CD4-positive, alpha-beta T cell (primary cell): Measurements from ENCODE around the gene COL13A1. TPM values are rescaled to one million over a fixed set of nuclear protein-coding genes. Genes with fewer than 3 reads are reported as not detected.

Experiments
- ATAC-seq: fragments of 200-7000 bp; cut with Tn5 transposase; one replicate; pipeline ENCODE4 v1.10.0; 2022; ENCODE audit warnings: mild to moderate bottlenecking; ENCODE audit not compliant: poor library complexity
- CTCF ChIA-PET: fragments of 350-600 bp; sonication (Branson Sonifier 250); formaldehyde crosslinking; loops from one replicate; lab custom pipeline; 2021; ENCODE audit warnings: antibody characterized with exemption, inconsistent platforms; lab: Charles Lee
- POLR2A ChIA-PET: fragments of 350-600 bp; sonication (Branson Sonifier 250); formaldehyde crosslinking; loops from one replicate; lab custom pipeline; 2021; ENCODE audit warnings: antibody characterized with exemption, inconsistent platforms; lab: Charles Lee
- DNase-seq, 14 experiments: peaks; one replicate each; pipeline ENCODE4 v3.0.0-alpha.2; 2013 to 2020; ENCODE audit warnings: mixed read lengths in 2 of 14
- H3K27ac ChIP-seq, 2 donors: one replicate each; pipeline versions ENCODE4 v1.5.1 to v1.7.0; 2013; ENCODE audit warnings: low read length in 2 of 2, low read depth in 1 of 2, mild to moderate bottlenecking in 1 of 2
- H3K27me3 ChIP-seq, 2 experiments: 1 replicate in 1 of 2; 2 replicates in 1 of 2; pipeline versions ENCODE4 v1.6.1 to v1.7.0; 2013; ENCODE audit warnings: low read length in 2 of 2, control low read depth in 1 of 2, mild to moderate bottlenecking in 1 of 2, moderate library complexity in 1 of 2; ENCODE audit not compliant: insufficient read depth in 2 of 2, control insufficient read depth in 1 of 2
- H3K36me3 ChIP-seq: one replicate; pipeline ENCODE4 v1.6.1; 2013; ENCODE audit warnings: low read length, control low read depth; ENCODE audit not compliant: insufficient read depth
- H3K4me1 ChIP-seq: one replicate; pipeline ENCODE4 v1.6.1; 2013; ENCODE audit warnings: low read length, control low read depth; ENCODE audit not compliant: insufficient read depth
- H3K4me3 ChIP-seq: one replicate; pipeline ENCODE4 v1.5.1; 2013; ENCODE audit warnings: mild to moderate bottlenecking, low read length, moderate library complexity
- H3K9me3 ChIP-seq, 2 experiments: 1 replicate in 1 of 2; 2 replicates in 1 of 2; pipeline versions ENCODE4 v1.6.1 to v1.7.0; 2013; ENCODE audit warnings: low read length in 2 of 2, mild to moderate bottlenecking in 2 of 2, control low read depth in 1 of 2, moderate library complexity in 1 of 2; ENCODE audit not compliant: control insufficient read depth in 1 of 2, insufficient read depth in 1 of 2
- H3K27ac Mint-ChIP-seq: one replicate; pipeline ENCODE4 v1.8.0; 2020; ENCODE audit warnings: mixed read lengths
- H3K27me3 Mint-ChIP-seq: one replicate; pipeline ENCODE4 v1.8.0; 2021; ENCODE audit warnings: mixed read lengths
- H3K36me3 Mint-ChIP-seq: one replicate; pipeline ENCODE4 v1.8.0; 2021; ENCODE audit warnings: low read depth, mixed read lengths
- H3K4me1 Mint-ChIP-seq: one replicate; pipeline ENCODE4 v1.8.0; 2021; ENCODE audit warnings: low read depth, mixed read lengths
- H3K4me3 Mint-ChIP-seq: one replicate; pipeline ENCODE4 v1.8.0; 2020; ENCODE audit warnings: mild to moderate bottlenecking, mixed read lengths
- H3K9me3 Mint-ChIP-seq: one replicate; pipeline ENCODE4 v1.8.0; 2020; ENCODE audit warnings: mixed read lengths
- intact Hi-C, 2 experiments: fragments of 100-400 bp; cut with DNase I in 1 of 2; cut with micrococcal nuclease in 1 of 2; formaldehyde crosslinking; loops; one replicate each; pipeline versions ENCODE4 v1.15.1 to v1.9.0; 2023 to 2025; cut with DNase I, micrococcal nuclease
- total RNA-seq, 174 experiments: library from RNA in 2 of 174; stranded (reverse) in 2 of 174; gene quantifications; one replicate each; pipeline ENCODE4 v1.2.3 and lab custom pipeline; 2021 to 2026
- TF ChIP-seq, protein P1 (sequence below): fragments of 200-600 bp; IDR thresholded peaks from one replicate; pipeline ENCODE4 v1.8.0; 2022; ENCODE audit warnings: antibody characterized with exemption, mild to moderate bottlenecking

COL13A1 gene
- total RNA-seq, 2 experiments from 2014 or later = not detected

DNA sequence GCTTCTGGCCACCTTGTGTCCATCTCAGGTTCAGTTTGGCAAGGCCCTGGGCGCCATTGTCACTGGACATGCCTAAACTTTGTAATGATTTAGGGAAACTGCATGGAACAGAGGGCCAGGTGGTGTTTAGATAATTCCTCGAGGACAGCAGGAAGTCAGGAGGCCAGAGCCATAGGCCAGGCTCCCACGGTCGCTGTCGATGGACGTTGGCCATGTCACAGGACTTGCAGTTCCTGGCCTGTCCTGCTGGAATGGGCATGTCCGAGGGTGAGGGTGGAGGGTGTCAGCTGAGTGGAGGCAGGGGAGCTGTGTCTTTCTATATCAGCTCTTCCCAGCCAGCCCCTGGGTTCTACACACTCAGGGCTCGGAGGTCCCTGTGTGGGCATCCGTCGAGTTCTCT, 143.1 kb downstream of the COL13A1 start:
- H3K27me3 Mint-ChIP-seq = no peaks in the 10 kb centered on the region
- POLR2A ChIA-PET = no interaction called here

DNA sequence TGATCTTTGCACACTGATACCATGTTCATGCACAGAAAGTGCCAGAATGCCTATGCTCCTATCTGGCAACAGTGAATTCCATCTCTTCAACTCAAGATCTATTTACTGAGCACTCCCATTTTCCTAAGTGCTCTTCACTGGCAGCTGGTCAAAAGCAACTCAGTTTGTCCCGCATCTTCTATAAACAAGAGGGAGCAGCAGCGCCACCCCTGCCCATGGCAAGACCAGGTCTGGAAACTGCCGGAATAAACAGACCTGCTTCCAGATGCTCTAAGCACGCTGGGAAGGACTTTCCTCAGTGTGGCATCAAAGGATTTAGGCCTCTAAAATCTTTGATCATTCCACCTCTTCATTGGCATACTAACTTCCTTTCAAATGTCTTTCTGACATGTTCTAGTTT, 146.6 kb downstream of the COL13A1 start:
- DNase-seq = no peak
- H3K27ac Mint-ChIP-seq = no peak overlapping the region
- TF ChIP-seq, protein P1, sequence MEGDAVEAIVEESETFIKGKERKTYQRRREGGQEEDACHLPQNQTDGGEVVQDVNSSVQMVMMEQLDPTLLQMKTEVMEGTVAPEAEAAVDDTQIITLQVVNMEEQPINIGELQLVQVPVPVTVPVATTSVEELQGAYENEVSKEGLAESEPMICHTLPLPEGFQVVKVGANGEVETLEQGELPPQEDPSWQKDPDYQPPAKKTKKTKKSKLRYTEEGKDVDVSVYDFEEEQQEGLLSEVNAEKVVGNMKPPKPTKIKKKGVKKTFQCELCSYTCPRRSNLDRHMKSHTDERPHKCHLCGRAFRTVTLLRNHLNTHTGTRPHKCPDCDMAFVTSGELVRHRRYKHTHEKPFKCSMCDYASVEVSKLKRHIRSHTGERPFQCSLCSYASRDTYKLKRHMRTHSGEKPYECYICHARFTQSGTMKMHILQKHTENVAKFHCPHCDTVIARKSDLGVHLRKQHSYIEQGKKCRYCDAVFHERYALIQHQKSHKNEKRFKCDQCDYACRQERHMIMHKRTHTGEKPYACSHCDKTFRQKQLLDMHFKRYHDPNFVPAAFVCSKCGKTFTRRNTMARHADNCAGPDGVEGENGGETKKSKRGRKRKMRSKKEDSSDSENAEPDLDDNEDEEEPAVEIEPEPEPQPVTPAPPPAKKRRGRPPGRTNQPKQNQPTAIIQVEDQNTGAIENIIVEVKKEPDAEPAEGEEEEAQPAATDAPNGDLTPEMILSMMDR = no peak

More for the DNA sequence above, 143.1 kb downstream of the COL13A1 start:
- Mint-ChIP-seq H3K36me3 (no peaks in the 10 kb centered on the region), H3K4me1 (no peaks in the 10 kb centered on the region), H3K4me3 (no peak overlapping the region), H3K27ac (no peak overlapping the region), H3K9me3 (no peaks in the 10 kb centered on the region)
- DNase-seq = no peak
- TF ChIP-seq, protein P1 = no peak
- Histone ChIP-seq H3K27ac (no peak overlapping the region), H3K27me3 (peaks cover 0 to 2% of the 10 kb centered on the region in 2 experiments), H3K4me1 (no peaks in the 10 kb centered on the region), H3K4me3 (no peak overlapping the region), H3K9me3 (peaks cover 0 to 16% of the 10 kb centered on the region in 2 experiments), H3K36me3 (no peaks in the 10 kb centered on the region)
- intact Hi-C loops = no loop called here
- no peak for ATAC-seq
- CTCF ChIA-PET = no interaction called here

DNA sequence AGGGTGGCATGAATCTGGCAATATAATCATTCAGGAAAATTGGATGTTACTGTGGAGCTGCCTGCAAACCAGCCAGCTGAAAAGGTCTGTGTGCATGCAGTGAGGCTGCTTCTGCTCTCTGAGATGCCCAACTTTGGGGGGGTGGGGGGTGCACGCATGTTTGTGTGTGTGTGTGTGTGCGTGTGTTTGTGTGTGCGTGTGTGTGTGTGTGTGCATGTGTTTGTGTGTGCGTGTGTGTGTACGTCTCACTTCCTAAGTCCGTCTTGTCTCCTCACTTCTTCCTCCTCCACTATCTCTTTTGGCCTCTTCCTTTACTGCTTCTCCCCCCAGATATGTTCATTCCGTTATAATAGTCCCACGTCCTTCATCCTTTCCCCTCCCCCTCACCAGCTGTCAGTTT, 148.1 kb downstream of the COL13A1 start:
- H3K36me3 Mint-ChIP-seq = no peaks in the 10 kb centered on the region
- POLR2A ChIA-PET = no interaction called here
- H3K27me3 Mint-ChIP-seq = no peaks in the 10 kb centered on the region
- Histone ChIP-seq H3K4me1 (no peaks in the 10 kb centered on the region), H3K27ac (no peak overlapping the region), H3K27me3 (peaks cover 0 to 7% of the 10 kb centered on the region in 2 experiments), H3K9me3 (no peaks in the 10 kb centered on the region), H3K4me3 (no peak overlapping the region), H3K36me3 (no peaks in the 10 kb centered on the region)
- TF ChIP-seq, protein P1 = no peak
- no peak overlapping the region for H3K27ac Mint-ChIP-seq
- no peaks in the 10 kb centered on the region for H3K4me1 Mint-ChIP-seq
- H3K4me3 Mint-ChIP-seq = no peak overlapping the region
- H3K9me3 Mint-ChIP-seq = no peaks in the 10 kb centered on the region
- no peak for DNase-seq
- CTCF ChIA-PET = interaction anchor here (0.9 kb wide), 1 partner anchor 384 kb away, joined by 3 read pairs; no protein-coding TSS in a partner anchor
- intact Hi-C loops = no loop called here
- no peak for ATAC-seq

More for the DNA sequence above, 146.6 kb downstream of the COL13A1 start:
- Histone ChIP-seq H3K4me1 (no peaks in the 10 kb centered on the region), H3K27ac (no peak overlapping the region), H3K9me3 (no peaks in the 10 kb centered on the region), H3K27me3 (peaks cover 0 to 5% of the 10 kb centered on the region in 2 experiments), H3K4me3 (no peak overlapping the region), H3K36me3 (no peaks in the 10 kb centered on the region)
- ChIA-PET POLR2A (no interaction called here), CTCF (no interaction called here)
- no peaks in the 10 kb centered on the region for H3K9me3 Mint-ChIP-seq
- no peak for ATAC-seq
- no peaks in the 10 kb centered on the region for H3K4me1 Mint-ChIP-seq
- no peak overlapping the region for H3K4me3 Mint-ChIP-seq
- intact Hi-C loops = no loop called here
- no peaks in the 10 kb centered on the region for H3K36me3 Mint-ChIP-seq
- H3K27me3 Mint-ChIP-seq = no peaks in the 10 kb centered on the region
